ENCODE data around the gene CRX.
"Not testable (repeated sequence)": the region's sequence is repeated elsewhere in the genome, so short reads cannot be mapped to it uniquely, and the experiment has no call there.

Gene CRX

GRCh38 chr19:47821460-47822020, at the start of gene CRX:
Gene CRX, plus strand, starts transcription at chr19:47821937. Its CDS starts 12,507 bp downstream, at chr19:47834444.
- DNase-seq, result no peak

DNA sequence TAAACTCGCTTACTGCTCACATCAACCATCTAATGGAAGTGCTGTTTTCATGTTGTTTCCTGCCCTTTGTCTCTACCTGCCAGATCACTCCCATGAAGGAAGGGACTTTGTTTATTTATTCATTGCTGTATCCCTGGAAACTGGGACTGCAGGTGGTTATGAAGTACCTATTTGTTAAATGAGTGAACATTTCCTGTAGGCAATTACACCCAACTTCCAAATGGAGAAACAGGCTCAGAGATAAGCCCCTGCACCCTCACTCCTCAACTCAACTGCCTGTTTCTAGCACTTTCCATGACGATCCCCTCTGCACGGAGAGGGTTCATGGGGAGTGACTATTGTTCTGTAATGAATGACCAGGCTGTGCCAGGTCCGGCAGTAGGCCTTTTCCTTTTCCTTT, 45.2 kb upstream of the CRX start:
- DNase-seq, result no peak

GRCh38 chr19:47777245-47778048, 44.3 kb upstream of the CRX start:
- DNase-seq, result not testable (repeated sequence)

DNA sequence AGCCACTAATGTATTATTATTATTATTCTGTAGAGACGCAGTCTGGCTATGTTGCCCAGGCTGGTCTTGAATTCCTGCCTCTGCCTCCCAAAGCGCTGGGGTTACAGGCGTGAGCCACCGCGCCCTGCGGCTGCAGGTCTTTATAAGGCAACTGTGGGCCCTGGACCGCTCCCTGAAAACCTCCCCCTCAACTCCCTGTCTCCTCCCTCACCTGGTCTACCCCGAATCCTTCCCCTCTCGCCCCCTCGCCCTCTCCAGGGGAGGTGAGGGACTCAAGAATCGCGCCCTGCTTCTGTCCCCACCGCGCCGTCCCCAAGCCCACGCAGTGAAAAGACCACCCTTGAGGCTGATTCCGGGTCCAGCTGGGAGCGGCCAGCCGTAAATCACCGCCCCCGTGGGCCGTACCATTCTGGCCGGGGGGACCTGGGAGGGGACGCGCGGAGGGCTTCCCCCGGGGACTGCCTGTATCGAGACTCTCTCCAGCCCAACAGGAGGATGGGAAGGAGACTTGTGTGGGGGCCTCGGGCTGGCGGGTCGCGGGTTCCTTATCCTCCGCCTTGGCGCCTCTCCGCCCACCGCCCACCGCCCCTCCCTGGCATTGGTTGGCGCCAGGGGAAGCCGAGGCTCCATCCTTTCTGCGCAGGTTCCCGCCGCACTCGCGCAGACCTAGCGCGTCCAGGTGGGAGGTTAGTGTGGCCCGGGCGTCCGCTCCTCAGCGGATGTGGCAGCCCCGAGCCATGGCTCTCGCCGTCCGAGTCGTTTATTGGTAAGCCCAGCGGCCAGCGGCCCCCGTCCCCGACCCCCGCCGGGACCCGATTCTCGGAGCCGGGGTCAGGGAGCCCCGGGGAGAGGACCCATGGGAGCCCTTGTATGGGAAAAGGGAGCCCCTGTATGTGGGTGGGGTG, 43.4 kb upstream of the CRX start, which contains the start of gene SELENOW:
SELENOW (plus strand) TSS at position 655 of the 905 bp plus-strand sequence; CDS start at position 738, 83 bp downstream.
- peak; percentile 67 for DNase-seq

DNA sequence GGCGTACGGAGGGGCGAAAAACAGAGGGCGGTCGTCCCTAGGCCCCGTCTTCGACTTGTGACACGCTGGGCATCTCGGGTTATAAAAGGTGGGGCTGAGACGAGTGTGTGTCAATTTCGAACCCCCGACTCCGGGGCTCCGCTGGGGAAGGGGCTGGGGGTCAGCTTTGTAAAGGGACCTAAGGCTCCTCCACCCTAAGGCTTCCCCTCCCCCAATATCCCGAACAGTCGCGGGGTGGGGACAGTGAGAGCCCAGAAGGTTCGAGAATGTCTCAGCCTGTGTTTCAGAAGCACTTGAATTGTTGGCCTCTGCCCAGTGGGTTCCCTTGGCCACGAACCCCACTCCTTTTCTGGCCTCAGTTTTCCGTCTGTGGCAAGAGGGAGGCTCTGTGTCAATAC, 42.8 kb upstream of the CRX start:
- no peak for DNase-seq

- DNase-seq, result no peak
These were observed 42.1 kb upstream of the CRX start for GRCh38 chr19:47779524-47780214.

DNA sequence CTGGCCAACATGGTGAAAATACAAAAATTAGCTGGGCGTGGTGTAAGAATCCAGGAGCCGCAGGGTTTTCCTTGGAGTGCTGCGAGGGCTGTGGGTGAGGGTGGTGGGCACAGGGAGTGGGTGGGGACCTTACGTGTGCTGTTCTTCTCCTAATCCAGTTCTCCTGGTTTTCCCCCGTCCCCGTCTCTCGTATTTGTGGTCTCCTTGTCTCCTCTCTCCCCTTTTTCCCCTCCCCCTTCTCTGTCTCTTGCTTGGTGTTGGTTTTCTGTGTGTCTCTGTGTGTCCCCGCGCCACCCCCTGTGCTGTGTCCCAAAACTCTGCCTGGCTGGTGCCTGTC, 41.6 kb upstream of the CRX start:
- no peak for DNase-seq

GRCh38 chr19:47781590-47782262, 40.0 kb upstream of the CRX start:
- no peak for DNase-seq

- DNase-seq, result no peak
These were observed 35.2 kb upstream of the CRX start for GRCh38 chr19:47786566-47786965.

GRCh38 chr19:47787307-47787706, 34.4 kb upstream of the CRX start:
- not testable (repeated sequence) for DNase-seq

- not testable (repeated sequence) for DNase-seq
These were observed 31.9 kb upstream of the CRX start for GRCh38 chr19:47789811-47790210.

- peak; percentile 62 for DNase-seq
These were observed 31.3 kb upstream of the CRX start for GRCh38 chr19:47790398-47790814.

GRCh38 chr19:47792616-47793015, 29.1 kb upstream of the CRX start:
- DNase-seq, result no peak

GRCh38 chr19:47794526-47794925, 27.2 kb upstream of the CRX start:
- DNase-seq, result no peak

DNA sequence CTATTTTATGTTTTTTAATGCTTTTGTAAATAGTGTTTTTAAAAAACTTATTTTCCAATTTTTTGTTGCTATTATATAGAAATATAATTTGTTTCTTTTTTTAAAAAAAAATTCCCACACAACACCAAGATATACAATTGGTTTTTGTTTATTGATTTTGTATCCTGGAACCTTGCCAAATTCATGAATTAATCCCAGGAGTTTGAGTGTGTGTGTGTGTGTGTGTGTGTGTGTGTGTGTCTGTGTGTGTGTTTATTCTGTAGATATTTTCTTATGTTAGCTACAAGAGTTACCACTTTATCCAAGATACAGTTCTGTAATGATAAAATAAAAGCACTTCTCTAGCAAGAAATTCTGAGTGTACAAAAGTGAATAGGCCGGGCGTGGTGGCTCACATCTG, 25.0 kb upstream of the CRX start:
- no peak for DNase-seq

DNA sequence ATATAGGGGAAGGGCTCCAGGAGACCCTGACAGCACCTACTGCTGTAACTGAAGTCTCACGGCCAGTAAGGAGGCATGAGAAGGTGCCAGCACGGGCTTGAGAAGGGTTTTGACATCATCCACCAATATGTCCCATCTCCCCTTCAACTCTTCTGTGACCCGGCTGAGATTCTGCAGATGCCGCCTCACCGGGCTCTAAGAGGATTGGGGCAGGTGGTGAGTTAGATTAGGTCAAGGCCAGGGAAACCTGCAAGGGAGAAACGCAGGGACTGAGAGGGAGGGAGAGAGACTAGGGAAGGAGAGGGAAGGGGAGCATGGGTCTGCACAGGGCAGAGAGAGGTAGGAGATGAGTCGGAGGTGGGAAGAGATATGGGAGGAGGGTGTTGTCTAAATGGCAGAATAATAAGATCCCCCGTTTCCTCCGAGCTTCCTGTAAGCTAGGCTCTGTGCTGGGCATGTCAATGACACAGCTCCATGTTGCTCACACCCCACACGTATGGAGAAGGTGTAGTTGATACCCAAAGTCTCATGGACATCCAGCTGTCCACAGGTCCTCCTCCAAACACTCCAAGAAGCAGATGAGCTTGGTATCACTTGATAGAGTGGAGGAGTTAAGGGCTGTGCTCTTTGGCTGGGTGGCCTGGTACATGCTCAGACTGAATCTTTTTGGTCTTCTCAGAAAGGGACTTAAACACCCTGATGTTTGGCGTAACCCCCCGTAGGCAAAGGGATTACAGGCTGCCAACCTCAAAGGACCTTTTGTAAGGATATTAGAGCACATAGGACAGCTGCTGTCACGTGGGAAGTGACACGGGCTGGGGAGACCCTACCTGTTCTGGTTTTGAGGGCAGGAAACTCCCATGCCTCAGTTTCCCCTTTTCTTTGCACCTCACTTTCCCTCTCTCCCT, 23.5 kb upstream of the CRX start:
- DNase-seq, result no peak

GRCh38 chr19:47798904-47799266, 22.9 kb upstream of the CRX start:
- DNase-seq, result no peak

DNA sequence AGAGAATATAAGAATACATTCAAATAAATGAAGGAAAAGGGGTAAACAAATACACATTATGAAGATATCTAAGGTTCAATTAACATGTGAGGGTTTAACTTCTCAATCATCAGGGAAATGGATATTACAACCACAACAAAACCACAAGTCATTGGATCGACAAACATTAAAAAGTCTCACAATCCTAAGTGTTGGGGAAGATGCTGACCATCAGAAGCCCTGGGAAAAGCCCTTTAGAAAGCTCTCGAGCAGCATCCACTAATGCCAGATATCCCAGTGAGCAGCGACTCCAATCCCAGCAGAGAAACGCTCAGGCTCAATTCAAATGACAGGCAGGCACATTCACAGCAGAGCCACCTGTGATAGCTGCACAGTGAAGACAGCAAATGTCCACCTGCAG, 20.5 kb upstream of the CRX start:
- no peak for DNase-seq

GRCh38 chr19:47802521-47803043, 19.2 kb upstream of the CRX start:
- DNase-seq, result no peak

DNA sequence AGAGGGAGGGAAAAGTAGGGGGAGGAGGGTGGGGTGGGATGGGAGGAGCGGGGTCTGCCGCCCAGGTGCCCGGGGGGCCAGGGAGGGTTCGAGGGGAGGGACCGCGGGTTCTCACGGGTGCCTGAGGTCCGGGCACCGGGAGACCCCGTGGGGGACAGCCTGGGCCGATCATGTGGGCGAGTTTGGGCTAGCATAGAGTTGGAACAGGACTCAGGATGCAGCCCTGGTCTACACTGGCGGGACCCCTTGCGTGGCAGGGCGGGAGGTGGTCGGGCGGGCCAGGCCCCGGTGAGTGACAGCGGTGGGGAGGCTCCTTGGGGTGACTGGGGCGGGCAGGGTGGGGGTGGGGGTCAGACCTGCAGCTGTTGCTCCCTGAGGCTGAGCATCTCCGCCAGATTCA, 18.6 kb upstream of the CRX start:
- not testable (repeated sequence) for DNase-seq

DNA sequence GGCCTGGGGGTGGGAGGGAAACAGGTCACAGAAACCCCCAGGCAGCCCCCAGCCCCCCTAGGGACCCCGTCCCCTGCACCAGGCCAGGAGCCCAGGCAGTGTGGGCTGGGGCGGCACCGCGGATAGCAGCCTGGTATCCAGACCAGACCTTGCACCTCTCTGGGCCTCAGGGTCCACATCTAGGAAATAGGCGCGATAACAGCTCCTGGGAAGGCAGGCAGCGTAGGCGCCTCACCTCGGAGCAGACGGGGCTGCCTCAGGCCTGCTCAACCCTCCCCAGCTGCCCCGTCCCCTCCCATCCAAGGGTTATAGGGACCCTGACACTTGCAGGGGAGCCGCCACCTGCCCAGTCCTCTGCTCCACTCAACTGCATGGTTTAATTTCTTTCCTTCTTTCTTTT, 18.1 kb upstream of the CRX start:
- DNase-seq, result not testable (repeated sequence)

Data from fibroblast of upper back skin (primary cell).